Non-pigmented ciliary epithelial cell (primary cell): ENCODE data around the gene SORT1.

Experiments
- DNase-seq: peaks from one replicate; pipeline ENCODE4 v3.0.0-alpha.2; 2010; ENCODE audit warnings: low read depth

The SORT1 gene

DNA sequence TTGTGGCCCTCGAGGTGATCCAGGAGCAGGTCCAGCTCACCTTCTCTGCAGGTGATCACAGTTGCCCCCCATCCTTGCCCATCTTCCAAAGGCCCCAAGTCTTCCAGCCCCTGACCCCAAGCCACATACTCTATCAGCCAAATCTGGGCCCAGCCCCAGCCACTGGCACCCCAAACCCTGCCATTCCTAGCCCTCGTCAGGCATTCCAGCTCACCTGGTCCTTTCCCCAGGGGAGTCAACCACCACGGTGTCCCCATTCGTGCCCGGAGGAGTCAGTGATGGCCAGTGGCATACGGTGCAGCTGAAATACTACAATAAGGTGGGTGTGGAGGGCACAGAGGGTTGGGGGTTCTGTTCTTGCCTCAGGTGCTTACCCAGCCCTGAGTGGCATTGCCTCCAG is 136.1 kb downstream of the SORT1 start:
- DNase-seq = no peak

DNA sequence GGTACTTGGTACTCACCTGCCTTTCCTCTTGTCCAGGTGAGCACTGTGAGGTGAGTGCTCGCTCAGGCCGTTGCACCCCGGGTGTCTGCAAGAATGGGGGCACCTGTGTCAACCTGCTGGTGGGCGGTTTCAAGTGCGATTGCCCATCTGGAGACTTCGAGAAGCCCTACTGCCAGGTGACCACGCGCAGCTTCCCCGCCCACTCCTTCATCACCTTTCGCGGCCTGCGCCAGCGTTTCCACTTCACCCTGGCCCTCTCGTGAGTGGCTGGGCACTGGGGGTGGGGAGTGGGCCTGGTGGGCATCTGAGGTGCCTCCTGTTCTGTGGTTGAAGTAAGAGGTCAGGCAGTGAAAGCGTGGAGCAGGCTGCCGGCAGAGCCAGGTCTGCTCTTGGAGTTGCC is 136.7 kb downstream of the SORT1 start:
- DNase-seq = no peak

DNA sequence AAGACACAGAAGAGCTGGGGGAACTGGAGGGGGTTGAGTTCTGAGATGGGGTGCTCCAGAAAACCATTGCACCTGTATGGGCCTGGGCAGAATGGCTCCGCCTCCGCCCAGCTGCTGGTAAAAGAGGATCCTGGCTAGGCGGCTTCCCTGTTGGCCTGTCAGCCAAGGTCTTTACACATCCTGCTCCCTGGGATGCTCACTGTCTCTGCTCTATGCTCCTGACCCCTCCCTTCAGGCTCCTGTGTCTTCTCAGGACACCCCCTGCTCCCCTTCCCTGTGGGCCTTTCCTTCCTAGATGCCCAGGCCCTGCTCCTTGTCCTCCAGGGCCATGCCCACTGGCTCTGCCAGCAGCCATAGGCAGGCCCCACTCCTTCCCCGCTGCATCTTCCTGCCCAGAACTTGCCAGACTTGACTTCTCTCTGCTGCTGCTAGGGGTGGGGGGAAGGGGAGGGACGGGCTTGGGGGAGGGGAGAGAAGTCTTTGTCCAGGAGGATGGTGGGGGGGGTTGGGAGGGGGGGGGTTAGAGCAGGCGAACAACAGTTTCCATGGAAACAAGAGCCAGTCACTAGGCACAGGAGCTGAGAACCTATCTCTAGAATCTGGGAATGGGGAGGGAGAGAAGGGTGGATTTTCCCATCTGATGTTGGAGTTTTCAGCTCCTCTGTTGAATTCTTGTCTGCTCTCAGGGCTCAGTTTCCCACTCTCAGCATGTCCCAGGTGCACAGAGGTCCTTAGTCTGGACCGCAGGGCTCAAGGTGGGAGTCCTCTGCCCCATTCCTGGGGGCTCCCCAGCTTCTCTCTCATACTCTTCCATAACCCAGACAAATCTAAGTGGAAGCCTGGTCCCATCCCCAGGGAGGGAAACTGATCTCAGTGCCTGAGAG is 137.8 kb downstream of the SORT1 start:
- DNase-seq = no peak
